MM.1S (cell line): ENCODE results near the gene CD19.

Experiments
- DNase-seq: peaks from one replicate; pipeline ENCODE4 v3.0.0-alpha.2; 2015
- H2AFZ ChIP-seq: fragments of 300-600 bp; sonication (generic); 2 replicates; pipeline ENCODE4 v1.6.0; 2016; ENCODE audit warnings: antibody characterized with exemption, low read length
- H3F3A ChIP-seq: fragments of 300-600 bp; sonication (generic); 2 replicates; pipeline ENCODE4 v1.6.1; 2016; ENCODE audit warnings: mild to moderate bottlenecking, antibody characterized with exemption, low read length, moderate library complexity, mixed read lengths; ENCODE audit not compliant: insufficient read depth
- H3K27ac ChIP-seq: fragments of 300-600 bp; sonication (generic); 2 replicates; pipeline ENCODE4 v1.5.1; 2016; ENCODE audit warnings: mild to moderate bottlenecking, low read length
- H3K27me3 ChIP-seq: fragments of 300-600 bp; sonication (generic); replicated peaks from 2 replicates; pipeline ENCODE4 v1.6.0; 2016; ENCODE audit warnings: low read length; ENCODE audit not compliant: insufficient read depth
- H3K36me3 ChIP-seq: fragments of 300-600 bp; sonication (generic); replicated peaks from 2 replicates; pipeline ENCODE4 v1.6.1; 2016; ENCODE audit warnings: mild to moderate bottlenecking, low read length, mixed read lengths; ENCODE audit not compliant: insufficient read depth
- H3K4me1 ChIP-seq: fragments of 300-600 bp; sonication (generic); 2 replicates; pipeline ENCODE4 v1.6.1; 2016; ENCODE audit warnings: low read length, mixed read lengths
- H3K4me2 ChIP-seq: fragments of 300-600 bp; sonication (generic); 2 replicates; pipeline ENCODE4 v1.6.0; 2016; ENCODE audit warnings: low read depth, low read length
- H3K4me3 ChIP-seq: fragments of 300-600 bp; sonication (generic); 2 replicates; pipeline ENCODE4 v1.5.1; 2016; ENCODE audit warnings: low read length, mixed read lengths
- H3K79me2 ChIP-seq: fragments of 300-600 bp; sonication (generic); 2 replicates; pipeline ENCODE4 v1.6.1; 2016; ENCODE audit warnings: mixed run types, low read length, mixed read lengths
- H3K9ac ChIP-seq: fragments of 300-600 bp; sonication (generic); 2 replicates; pipeline ENCODE4 v1.6.1; 2016; ENCODE audit warnings: low read length, mixed read lengths
- H3K9me2 ChIP-seq: fragments of 300-600 bp; sonication (generic); replicated peaks from 2 replicates; pipeline ENCODE4 v1.6.1; 2016; ENCODE audit warnings: mild to moderate bottlenecking, low read length, mixed read lengths; ENCODE audit not compliant: insufficient read depth
- H3K9me3 ChIP-seq: fragments of 300-600 bp; sonication (generic); replicated peaks from 2 replicates; pipeline ENCODE4 v1.6.1; 2016; ENCODE audit warnings: mild to moderate bottlenecking, low read length, mixed read lengths; ENCODE audit not compliant: insufficient read depth
- H4K20me1 ChIP-seq: fragments of 300-600 bp; sonication (generic); 2 replicates; pipeline ENCODE4 v1.6.1; 2016; ENCODE audit warnings: mild to moderate bottlenecking, low read length, moderate library complexity, mixed read lengths; ENCODE audit not compliant: insufficient read depth
- EZH2 ChIP-seq: fragments of 300-600 bp; sonication (generic); optimal IDR thresholded peaks from 2 replicates; pipeline ENCODE3; 2017; ENCODE audit warnings: low read depth, mild to moderate bottlenecking, antibody characterized with exemption, low read length, mixed read lengths
- EZH2phosphoT487 ChIP-seq: fragments of 300-600 bp; sonication (generic); IDR thresholded peaks from 2 replicates; pipeline ENCODE4 v1.6.1; 2018; ENCODE audit warnings: antibody characterized with exemption, low read length
- TF ChIP-seq, protein P1 (sequence below): fragments of 300-600 bp; sonication (generic); IDR thresholded peaks from 2 replicates; pipeline ENCODE4 v1.5.1; 2016; ENCODE audit warnings: antibody characterized with exemption, low read length, mixed read lengths

CD19 gene

GRCh38 chr16:28901862-28902261, 29.9 kb upstream of the CD19 start:
- Histone ChIP-seq H2AFZ (no peak overlapping the region), H3K4me1 (no peaks in the 10 kb centered on the region), H3K4me3 (no peak overlapping the region), H3K9ac (no peak overlapping the region), H3F3A (no peaks in the 10 kb centered on the region), H3K9me2 (no peaks in the 10 kb centered on the region), H4K20me1 (no peaks in the 10 kb centered on the region), H3K79me2 (no peaks in the 10 kb centered on the region), H3K27me3 (no peaks in the 10 kb centered on the region), H3K4me2 (no peak overlapping the region), H3K9me3 (no peaks in the 10 kb centered on the region), H3K27ac (no peak overlapping the region), H3K36me3 (no peaks in the 10 kb centered on the region)
- no peak for DNase-seq
- no peak for TF ChIP-seq EZH2phosphoT487
- TF ChIP-seq EZH2: no peak
- TF ChIP-seq, protein P1, sequence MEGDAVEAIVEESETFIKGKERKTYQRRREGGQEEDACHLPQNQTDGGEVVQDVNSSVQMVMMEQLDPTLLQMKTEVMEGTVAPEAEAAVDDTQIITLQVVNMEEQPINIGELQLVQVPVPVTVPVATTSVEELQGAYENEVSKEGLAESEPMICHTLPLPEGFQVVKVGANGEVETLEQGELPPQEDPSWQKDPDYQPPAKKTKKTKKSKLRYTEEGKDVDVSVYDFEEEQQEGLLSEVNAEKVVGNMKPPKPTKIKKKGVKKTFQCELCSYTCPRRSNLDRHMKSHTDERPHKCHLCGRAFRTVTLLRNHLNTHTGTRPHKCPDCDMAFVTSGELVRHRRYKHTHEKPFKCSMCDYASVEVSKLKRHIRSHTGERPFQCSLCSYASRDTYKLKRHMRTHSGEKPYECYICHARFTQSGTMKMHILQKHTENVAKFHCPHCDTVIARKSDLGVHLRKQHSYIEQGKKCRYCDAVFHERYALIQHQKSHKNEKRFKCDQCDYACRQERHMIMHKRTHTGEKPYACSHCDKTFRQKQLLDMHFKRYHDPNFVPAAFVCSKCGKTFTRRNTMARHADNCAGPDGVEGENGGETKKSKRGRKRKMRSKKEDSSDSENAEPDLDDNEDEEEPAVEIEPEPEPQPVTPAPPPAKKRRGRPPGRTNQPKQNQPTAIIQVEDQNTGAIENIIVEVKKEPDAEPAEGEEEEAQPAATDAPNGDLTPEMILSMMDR: no peak

DNA sequence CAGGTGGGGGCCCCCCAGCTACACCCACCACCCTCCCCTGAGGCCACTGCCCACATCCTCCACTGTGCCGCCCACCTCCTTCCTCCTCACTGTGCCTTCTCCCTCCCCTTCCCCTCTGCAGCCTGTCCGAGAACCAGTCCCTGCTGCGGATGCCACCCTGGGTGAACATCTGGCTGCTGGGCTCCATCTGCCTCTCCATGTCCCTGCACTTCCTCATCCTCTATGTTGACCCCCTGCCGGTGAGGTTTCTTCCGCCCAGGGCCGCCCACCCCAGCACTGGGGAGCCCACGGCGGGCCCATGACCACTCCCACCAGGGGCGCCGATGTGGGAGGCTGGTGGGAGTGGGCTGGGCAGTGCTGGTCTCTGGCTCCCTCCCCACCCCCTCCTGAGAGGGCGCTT, 28.9 kb upstream of the CD19 start:
- Histone ChIP-seq H3K27me3 (no peaks in the 10 kb centered on the region), H3K4me1 (no peaks in the 10 kb centered on the region), H3K27ac (no peak overlapping the region), H3K36me3 (no peaks in the 10 kb centered on the region), H3K4me3 (no peak overlapping the region), H3K9me2 (no peaks in the 10 kb centered on the region), H4K20me1 (no peaks in the 10 kb centered on the region), H3F3A (no peaks in the 10 kb centered on the region), H3K4me2 (no peak overlapping the region), H2AFZ (no peak overlapping the region), H3K9ac (no peak overlapping the region), H3K9me3 (no peaks in the 10 kb centered on the region), H3K79me2 (no peaks in the 10 kb centered on the region)
- DNase-seq: no peak
- TF ChIP-seq EZH2phosphoT487: no peak
- no peak for TF ChIP-seq EZH2
- TF ChIP-seq, protein P1: no peak

- Histone ChIP-seq H3K9me2 (no peaks in the 10 kb centered on the region), H3K4me3 (no peak overlapping the region), H3K27me3 (no peaks in the 10 kb centered on the region), H3K4me2 (no peak overlapping the region), H3K79me2 (no peaks in the 10 kb centered on the region), H3K9me3 (no peaks in the 10 kb centered on the region), H3K4me1 (no peaks in the 10 kb centered on the region), H3K9ac (no peak overlapping the region), H4K20me1 (no peaks in the 10 kb centered on the region), H3F3A (no peaks in the 10 kb centered on the region), H3K27ac (no peak overlapping the region), H3K36me3 (no peaks in the 10 kb centered on the region), H2AFZ (no peak overlapping the region)
- no peak for TF ChIP-seq EZH2phosphoT487
- TF ChIP-seq, protein P1: no peak
- no peak for TF ChIP-seq EZH2
- no peak for DNase-seq
Measured at GRCh38 chr16:28903344-28904042, 28.3 kb upstream of the CD19 start.
